Vagina (tissue), 2 donors: ENCODE measurements around the gene ZG16.
"Not testable (repeated sequence)": the region's sequence is repeated elsewhere in the genome, so short reads cannot be mapped to it uniquely, and the experiment has no call there.

Experiments used
- POLR2AphosphoS5 ChIP-seq, 2 donors: sonication (generic); formaldehyde crosslinking; IDR thresholded peaks; one replicate each; pipeline ENCODE4 v1.9.0; 2017; ENCODE audit warnings: antibody characterized with exemption in 2 of 2, mild to moderate bottlenecking in 2 of 2, low read depth in 1 of 2; ENCODE audit not compliant: insufficient read depth in 1 of 2
- TF ChIP-seq, protein P1 (sequence below), 3 experiments: fragments of 450-650 bp in 2 of 3; fragments of 200-600 bp in 1 of 3; sonication (generic) in 1 of 3; IDR thresholded peaks; one replicate each; pipeline ENCODE4 v1.5.1; 2017 to 2019; ENCODE audit warnings: antibody characterized with exemption in 3 of 3, mild to moderate bottlenecking in 2 of 3, moderate library complexity in 2 of 3

DNA sequence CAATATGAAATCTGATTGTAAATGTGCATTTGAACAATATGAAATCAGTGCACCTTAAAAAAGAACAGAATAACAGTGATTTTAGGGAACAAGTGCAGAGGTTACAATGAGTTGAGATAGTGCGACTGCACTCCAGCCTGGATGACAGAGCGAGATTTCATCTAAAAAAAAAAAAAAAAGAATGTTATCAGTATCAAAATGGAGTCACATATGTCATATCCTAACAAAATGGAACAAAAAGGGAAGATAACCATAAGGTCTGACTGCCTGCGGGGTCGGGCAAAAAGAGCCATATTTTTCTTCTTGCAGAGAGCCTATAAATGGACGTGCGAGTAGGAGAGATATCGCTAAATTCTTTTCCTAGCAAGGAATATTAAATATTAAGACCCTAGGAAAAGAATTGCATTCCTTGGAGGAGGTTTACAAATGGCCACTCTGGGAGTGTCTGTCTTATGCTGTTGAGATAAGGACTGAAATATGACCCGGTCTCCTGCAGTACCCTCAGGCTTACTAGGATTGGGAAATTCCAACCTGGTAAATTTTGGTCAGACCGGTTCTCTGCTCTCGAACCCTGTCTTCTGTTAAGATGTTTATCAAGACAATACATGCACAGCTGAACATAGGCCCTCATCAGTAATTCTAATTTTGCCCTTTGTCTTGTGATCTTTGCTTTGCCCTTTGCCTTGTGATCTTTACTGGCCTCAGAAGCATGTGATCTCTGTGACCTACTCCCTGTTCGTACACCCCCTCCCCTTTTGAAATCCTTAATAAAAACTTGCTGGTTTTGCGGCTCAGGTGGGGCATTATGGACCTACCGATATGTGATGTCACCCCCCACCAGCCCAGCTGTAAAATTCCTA lies 5.3 kb downstream of the ZG16 start:
- TF ChIP-seq POLR2AphosphoS5 (IDR thresholded peaks at IDR 0.05; ENCODE audit: insufficient read depth in 1 of 2, low read depth in 1 of 2): not testable (repeated sequence)
- TF ChIP-seq, protein P1, sequence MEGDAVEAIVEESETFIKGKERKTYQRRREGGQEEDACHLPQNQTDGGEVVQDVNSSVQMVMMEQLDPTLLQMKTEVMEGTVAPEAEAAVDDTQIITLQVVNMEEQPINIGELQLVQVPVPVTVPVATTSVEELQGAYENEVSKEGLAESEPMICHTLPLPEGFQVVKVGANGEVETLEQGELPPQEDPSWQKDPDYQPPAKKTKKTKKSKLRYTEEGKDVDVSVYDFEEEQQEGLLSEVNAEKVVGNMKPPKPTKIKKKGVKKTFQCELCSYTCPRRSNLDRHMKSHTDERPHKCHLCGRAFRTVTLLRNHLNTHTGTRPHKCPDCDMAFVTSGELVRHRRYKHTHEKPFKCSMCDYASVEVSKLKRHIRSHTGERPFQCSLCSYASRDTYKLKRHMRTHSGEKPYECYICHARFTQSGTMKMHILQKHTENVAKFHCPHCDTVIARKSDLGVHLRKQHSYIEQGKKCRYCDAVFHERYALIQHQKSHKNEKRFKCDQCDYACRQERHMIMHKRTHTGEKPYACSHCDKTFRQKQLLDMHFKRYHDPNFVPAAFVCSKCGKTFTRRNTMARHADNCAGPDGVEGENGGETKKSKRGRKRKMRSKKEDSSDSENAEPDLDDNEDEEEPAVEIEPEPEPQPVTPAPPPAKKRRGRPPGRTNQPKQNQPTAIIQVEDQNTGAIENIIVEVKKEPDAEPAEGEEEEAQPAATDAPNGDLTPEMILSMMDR (IDR thresholded peaks at IDR 0.05): not testable (repeated sequence)
